B cell (primary cell): ENCODE results near the gene DISP3.

Experiments used
- CTCF ChIP-seq: fragments of 200-600 bp; IDR thresholded peaks from one replicate; pipeline ENCODE4 v1.8.0; 2022; ENCODE audit warnings: antibody characterized with exemption, mild to moderate bottlenecking
- EZH2 ChIP-seq: IDR thresholded peaks from 2 replicates; pipeline ENCODE4 v1.6.1; 2012; ENCODE audit warnings: borderline replicate concordance, low read depth, mild to moderate bottlenecking, moderate library complexity, low read length; ENCODE audit not compliant: insufficient read depth, poor library complexity, severe bottlenecking

GRCh38 chr1:11585389-11585788 is 106.4 kb downstream of the DISP3 start:
- TF ChIP-seq EZH2 (no peak), CTCF (no peak)
